GM12878 (cell line): ENCODE results near the gene CCDC117. TPM values are rescaled to one million over a fixed set of nuclear protein-coding genes. Genes with fewer than 3 reads are reported as not detected.

Source experiments
- ATAC-seq: fragments of 200-7000 bp; cut with Tn5 transposase; 3 replicates; pipeline ENCODE4 v1.9.1; 2020; ENCODE audit warnings: mild to moderate bottlenecking, moderate library complexity
- BruUV-seq: library from RNA; stranded (reverse); fragments of 400-500 nt; replicated peaks from 2 replicates; lab custom pipeline; 2021; lab: Mats Ljungman, UMichigan
- CTCF ChIA-PET: fragments of 300-600 bp; sonication (Branson Sonifier 250); formaldehyde crosslinking; extraction: SDS; loops from one replicate; lab custom pipeline; 2021; ENCODE audit warnings: inconsistent platforms; lab: Yijun Ruan, JAX
- POLR2A ChIA-PET: fragments of 350-600 bp; formaldehyde crosslinking; extraction: SDS; loops from one replicate; lab custom pipeline; 2021; ENCODE audit warnings: inconsistent platforms; lab: Charles Lee
- RAD21 ChIA-PET: fragments of 300-600 bp; sonication (Branson Sonifier 250); formaldehyde crosslinking; loops from one replicate; lab custom pipeline; 2023; ENCODE audit warnings: antibody characterized with exemption; ENCODE audit not compliant: unreplicated experiment; lab: Charles Lee
- SMC1A ChIA-PET: fragments of 300-600 bp; sonication (Branson Sonifier 250); formaldehyde crosslinking; loops from one replicate; lab custom pipeline; 2023; ENCODE audit not compliant: unreplicated experiment, uncharacterized antibody; lab: Charles Lee
- DNase-seq: peaks from one replicate; pipeline ENCODE4 v3.0.0-alpha.2; 2011; ENCODE audit warnings: low read depth, low spot score
- FAIRE-seq: peaks from 3 replicates; lab custom pipeline; 2011; peaks lifted over from hg19 to GRCh38; lab: Jason Lieb, UNC
- H2AFZ ChIP-seq: 2 replicates; pipeline ENCODE4 v1.6.0; 2011; ENCODE audit warnings: low read depth, low read length, control low read depth; ENCODE audit not compliant: control insufficient read depth
- H3K27ac ChIP-seq: 2 replicates; pipeline ENCODE4 v1.5.1; 2011; ENCODE audit warnings: control low read depth; ENCODE audit not compliant: control insufficient read depth, insufficient read depth
- H3K27me3 ChIP-seq, 2 experiments: replicated peaks in 1 of 2; 2 replicates each; pipeline versions ENCODE4 v1.6.0 to v1.6.1; 2011; ENCODE audit warnings: low read length in 1 of 2; ENCODE audit not compliant: control insufficient read depth in 2 of 2, insufficient read depth in 2 of 2
- H3K36me3 ChIP-seq, 2 experiments: 2 replicates each; pipeline ENCODE4 v1.5.1; 2011; ENCODE audit warnings: low read length in 1 of 2; ENCODE audit not compliant: control insufficient read depth in 2 of 2, insufficient read depth in 2 of 2
- H3K4me1 ChIP-seq: 2 replicates; pipeline ENCODE4 v1.6.1; 2011; ENCODE audit warnings: mild to moderate bottlenecking, low read length, moderate library complexity, mixed read lengths; ENCODE audit not compliant: control insufficient read depth, insufficient read depth
- H3K4me2 ChIP-seq: 2 replicates; pipeline ENCODE4 v1.6.0; 2011; ENCODE audit warnings: control low read depth; ENCODE audit not compliant: control insufficient read depth, insufficient read depth
- H3K4me3 ChIP-seq: fragments of 200-600 bp; sonication (generic); 2 replicates; pipeline ENCODE4 v1.5.1; 2016
- H3K79me2 ChIP-seq: 2 replicates; pipeline ENCODE4 v1.6.0; 2011; ENCODE audit warnings: low read length; ENCODE audit not compliant: control insufficient read depth, insufficient read depth
- H3K9ac ChIP-seq: 2 replicates; pipeline ENCODE4 v1.8.0; 2011; ENCODE audit warnings: low read length, control low read depth, mixed read lengths; ENCODE audit not compliant: control insufficient read depth, insufficient read depth
- H3K9me3 ChIP-seq: replicated peaks from 3 replicates; pipeline ENCODE4 v1.5.1; 2011; ENCODE audit warnings: mild to moderate bottlenecking, low read length; ENCODE audit not compliant: control insufficient read depth, insufficient read depth
- H4K20me1 ChIP-seq: 2 replicates; pipeline ENCODE4 v1.6.0; 2011; ENCODE audit not compliant: control insufficient read depth, insufficient read depth
- BRCA1 ChIP-seq: IDR thresholded peaks from 2 replicates; pipeline ENCODE4 v1.6.1; 2011; ENCODE audit warnings: low read depth, low read length, improper control_type of control experiment
- E2F4 ChIP-seq: IDR thresholded peaks from 2 replicates; pipeline ENCODE4 v1.6.1; 2012; ENCODE audit warnings: low read depth, low read length, improper control_type of control experiment
- EP300 ChIP-seq, 2 experiments: fragments of 150-350 bp in 1 of 2; IDR thresholded peaks; 2 replicates each; pipeline ENCODE4 v1.6.1; 2011 to 2012; ENCODE audit warnings: low read depth in 2 of 2, low read length in 2 of 2, borderline replicate concordance in 1 of 2, improper control_type of control experiment in 1 of 2, inconsistent platforms in 1 of 2; ENCODE audit not compliant: control insufficient read depth in 1 of 2
- JUND ChIP-seq: IDR thresholded peaks from 2 replicates; pipeline ENCODE4 v1.6.1; 2012; ENCODE audit warnings: low read depth, mild to moderate bottlenecking, low read length, improper control_type of control experiment, moderate library complexity
- KLF5 ChIP-seq: fragments of 450-650 bp; IDR thresholded peaks from 2 replicates; pipeline ENCODE4 v1.6.1; 2014; ENCODE audit warnings: mild to moderate bottlenecking; ENCODE audit not compliant: partially characterized antibody
- MAX ChIP-seq: IDR thresholded peaks from 2 replicates; pipeline ENCODE4 v1.6.1; 2012; ENCODE audit warnings: low read depth, low read length, improper control_type of control experiment
- MEF2A ChIP-seq: IDR thresholded peaks from 2 replicates; pipeline ENCODE4 v1.6.1; 2011; ENCODE audit warnings: low read depth, mild to moderate bottlenecking, low read length, moderate library complexity; ENCODE audit not compliant: insufficient read depth
- RB1 ChIP-seq: fragments of 450-650 bp; formaldehyde crosslinking; IDR thresholded peaks from 2 replicates; pipeline ENCODE4 v1.6.1; 2017; ENCODE audit warnings: mild to moderate bottlenecking, borderline replicate concordance
- RELB ChIP-seq: fragments of 450-650 bp; IDR thresholded peaks from 2 replicates; pipeline ENCODE4 v1.6.1; 2017; ENCODE audit warnings: low read depth, mild to moderate bottlenecking, moderate library complexity
- RUNX3 ChIP-seq: IDR thresholded peaks from 2 replicates; pipeline ENCODE4 v1.6.1; 2012; ENCODE audit warnings: low read length, inconsistent platforms
- SMAD5 ChIP-seq: IDR thresholded peaks from 2 replicates; pipeline ENCODE4 v1.6.1; 2016; ENCODE audit warnings: antibody characterized with exemption, low read depth
- SP1 ChIP-seq: IDR thresholded peaks from one replicate; pipeline ENCODE4 v1.6.1; 2011; ENCODE audit warnings: low read depth, low read length
- STAT1 ChIP-seq: fragments of 450-650 bp; conservative IDR thresholded peaks from 2 replicates; pipeline ENCODE4 v1.6.1; 2014; ENCODE audit warnings: antibody characterized with exemption, mild to moderate bottlenecking
- USF2 ChIP-seq: IDR thresholded peaks from 2 replicates; pipeline ENCODE4 v1.6.1; 2011; ENCODE audit warnings: low read depth, low read length, improper control_type of control experiment, borderline replicate concordance
- WGBS: methylation state at CpG from one replicate; pipeline ENCODE4 v1.1.6; 2016; ENCODE audit warnings: low lambda C conversion rate; ENCODE audit not compliant: insufficient replicate concordance, insufficient coverage; ENCODE audit errors: missing lambda C conversion rate; 5-methylcytosine and 5-hydroxymethylcytosine counted together
- in situ Hi-C: fragments of 300-500 bp; cut with MboI; formaldehyde crosslinking; loops from 9 replicates; pipeline ENCODE4 v1.14.3; 2018; ENCODE audit warnings: mixed read lengths
- intact Hi-C: fragments of 100-400 bp; cut with micrococcal nuclease; formaldehyde crosslinking; loops from one replicate; pipeline ENCODE4 v1.14.2; 2022; ENCODE audit not compliant: unreplicated experiment
- polyA plus RNA-seq, 11 experiments: library from polyadenylated mRNA; depleted of rRNA in 4 of 11; unstranded in 6 of 11; stranded (reverse) in 5 of 11; fragments of >200 nt; fragmentation: Nextera tagmentation in 4 of 11; fragmentation: Illumina TruSeq in 1 of 11; extraction: Ambion mirVana in 4 of 11; extraction: Trizol in 1 of 11; gene quantifications; 1 replicate in 1 of 11; 2 replicates in 10 of 11; pipeline versions ENCODE4 v1.2.1 to v1.2.3, GENCODE V29; 2011 to 2016; ENCODE audit warnings: inconsistent platforms in 2 of 11, missing spikeins in 2 of 11, low read depth in 1 of 11
- total RNA-seq, 4 experiments: library from RNA; depleted of rRNA in 3 of 4; stranded (reverse); fragments of >200 nt in 3 of 4; fragmentation: Illumina TruSeq in 1 of 4; extraction: Trizol in 1 of 4; gene quantifications; 2 replicates each; pipeline versions ENCODE4 v1.2.1 to v1.2.3, GENCODE V29; 2013 to 2021

The CCDC117 gene
- total and polyA plus RNA-seq, 10 of the 15 experiments (the other 5 are each of a cell fraction or from before 2014, with no cell fraction given) = 6.3 to 32.2 (median 20.6) TPM

- POLR2A ChIA-PET = interaction anchor here (0.6 kb wide), 1 partner anchor 364 kb away, joined by 3 read pairs; no protein-coding TSS in a partner anchor
- DNase-seq (no peak), ATAC-seq (no peak), FAIRE-seq (no peak)
- H3K9me3 ChIP-seq = no peaks in the 10 kb centered on the region
- H4K20me1 ChIP-seq = no peaks in the 10 kb centered on the region
- in situ Hi-C loops (no loop called here), intact Hi-C loops (no loop called here)
- BruUV-seq = no TSS peak
- no peak overlapping the region for H3K4me3 ChIP-seq
- H3K27ac ChIP-seq = no peak overlapping the region
- CTCF ChIA-PET = interaction anchor here (0.6 kb wide), 1 partner anchor 121 kb away, joined by 3 read pairs; no protein-coding TSS in a partner anchor
- no peak for TF ChIP-seq SP1
- TF ChIP-seq JUND = no peak
- no peak for TF ChIP-seq E2F4
- no peak for TF ChIP-seq BRCA1
- no peak for TF ChIP-seq MAX
- no peak for TF ChIP-seq KLF5
- TF ChIP-seq SMAD5 = no peak
- no peak for TF ChIP-seq RELB
- no peak for TF ChIP-seq EP300 (IDR thresholded peaks at IDR 0.05; ENCODE audit: borderline replicate concordance in 1 of 2, control insufficient read depth in 1 of 2, low read depth in 2 of 2, low read length in 2 of 2)
- TF ChIP-seq RUNX3 = no peak
- no peak for TF ChIP-seq MEF2A
- TF ChIP-seq USF2 = no peak
- TF ChIP-seq STAT1 = no peak
- no peak for TF ChIP-seq RB1
- no peak overlapping the region for H3K4me2 ChIP-seq
- H3K9ac ChIP-seq = no peak overlapping the region
- SMC1A ChIA-PET = interaction anchor here (0.6 kb wide), 2 partner anchors 50 to 385 kb away, joined by 3 to 4 read pairs; no protein-coding TSS in a partner anchor
- H2AFZ ChIP-seq = no peak overlapping the region
- RAD21 ChIA-PET = no interaction called here
- 83% methylated on average over 7 of the region's 7 CpGs for WGBS
- peaks cover 9% of the 10 kb centered on the region for H3K79me2 ChIP-seq
- H3K36me3 ChIP-seq = peaks cover 0 to 3% of the 10 kb centered on the region in 2 experiments; a peak in 1 of 4 replicates
- H3K27me3 ChIP-seq = no peaks in the 10 kb centered on the region
- no peaks in the 10 kb centered on the region; the same call in 1 of the 2 replicates for H3K4me1 ChIP-seq
Measured at GRCh38 chr22:28736301-28737155, 36.0 kb upstream of the CCDC117 start.
